HepG2 (cell line): Measurements from ENCODE around the gene CEP250. TPM values are rescaled to one million over a fixed set of nuclear protein-coding genes. Genes with fewer than 3 reads are reported as not detected.

Experiments used
- ARNT2 ChIP-seq: sonication (generic); formaldehyde crosslinking; IDR thresholded peaks from 2 replicates; pipeline ENCODE4 v1.8.0; 2022; ENCODE audit warnings: mild to moderate bottlenecking, low read depth, missing genetic modification reagents, moderate library complexity
- CENPBD1 ChIP-seq: sonication (generic); formaldehyde crosslinking; IDR thresholded peaks from 2 replicates; pipeline ENCODE4 v1.8.0; 2022; ENCODE audit warnings: missing genetic modification reagents, low read depth, mild to moderate bottlenecking, borderline replicate concordance
- DNMT1 ChIP-seq: sonication (generic); formaldehyde crosslinking; IDR thresholded peaks from 2 replicates; pipeline ENCODE4 v1.5.1; 2020; ENCODE audit warnings: mild to moderate bottlenecking, missing genetic modification reagents
- GABPB1 ChIP-seq: IDR thresholded peaks from 2 replicates; pipeline ENCODE4 v1.6.1; 2016; ENCODE audit warnings: mild to moderate bottlenecking, missing genetic modification reagents, moderate library complexity, missing compliant biosample characterization
- HNRNPH1 ChIP-seq: fragments of 200-400 bp; formaldehyde crosslinking; optimal IDR thresholded peaks from 2 replicates; pipeline ENCODE3; 2017; ENCODE audit warnings: mild to moderate bottlenecking, low read depth, low read length
- MAFK ChIP-seq, 2 experiments: IDR thresholded peaks in 1 of 2; conservative IDR thresholded peaks in 1 of 2; 2 replicates each; pipeline ENCODE4 v1.6.1; 2011; ENCODE audit warnings: improper control_type of control experiment in 2 of 2, low read length in 2 of 2
- NCOA2 ChIP-seq: sonication (generic); formaldehyde crosslinking; IDR thresholded peaks from 2 replicates; pipeline ENCODE4 v1.8.0; 2022; ENCODE audit warnings: inconsistent platforms
- NCOA5 ChIP-seq: sonication (generic); formaldehyde crosslinking; IDR thresholded peaks from 2 replicates; pipeline ENCODE4 v1.4.0; 2020; ENCODE audit warnings: missing genetic modification reagents
- RFXANK ChIP-seq: IDR thresholded peaks from 2 replicates; pipeline ENCODE4 v1.6.1; 2016
- SMAD9 ChIP-seq: sonication (generic); formaldehyde crosslinking; IDR thresholded peaks from 2 replicates; pipeline ENCODE4 v1.5.1; 2020; ENCODE audit warnings: mild to moderate bottlenecking, missing genetic modification reagents
- THAP9 ChIP-seq: sonication (generic); formaldehyde crosslinking; IDR thresholded peaks from 2 replicates; pipeline ENCODE4; 2020; ENCODE audit warnings: missing genetic modification reagents, mild to moderate bottlenecking, borderline replicate concordance
- WIZ ChIP-seq: sonication (generic); formaldehyde crosslinking; IDR thresholded peaks from 2 replicates; pipeline ENCODE4 v1.5.1; 2020; ENCODE audit warnings: mild to moderate bottlenecking, missing genetic modification reagents
- XBP1 ChIP-seq: sonication (generic); formaldehyde crosslinking; IDR thresholded peaks from 2 replicates; pipeline ENCODE4 v1.5.0; 2020; ENCODE audit warnings: missing genetic modification reagents
- YEATS4 ChIP-seq: sonication (generic); formaldehyde crosslinking; IDR thresholded peaks from 2 replicates; pipeline ENCODE4 v1.4.0; 2020; ENCODE audit warnings: missing genetic modification reagents, borderline replicate concordance
- ZNF230 ChIP-seq: sonication (generic); formaldehyde crosslinking; IDR thresholded peaks from 2 replicates; pipeline ENCODE4 v1.4.0; 2020; ENCODE audit warnings: mild to moderate bottlenecking, missing genetic modification reagents
- ZNF282 ChIP-seq: fragments of 450-650 bp; IDR thresholded peaks from 2 replicates; pipeline ENCODE4 v1.6.1; 2018; ENCODE audit not compliant: partially characterized antibody
- ZNF629 ChIP-seq: sonication (generic); formaldehyde crosslinking; conservative IDR thresholded peaks from 2 replicates; pipeline ENCODE4 v1.5.0; 2020; ENCODE audit warnings: missing genetic modification reagents
- ZNF737 ChIP-seq: sonication (generic); formaldehyde crosslinking; IDR thresholded peaks from 2 replicates; pipeline ENCODE4 v1.5.0; 2020; ENCODE audit warnings: missing genetic modification reagents, mild to moderate bottlenecking, borderline replicate concordance
- polyA plus RNA-seq, 8 experiments: library from polyadenylated mRNA; depleted of rRNA in 3 of 8; stranded (reverse) in 7 of 8; unstranded in 1 of 8; fragments of >200 nt; fragmentation: Illumina TruSeq in 4 of 8; extraction: Trizol in 4 of 8; gene quantifications; 2 replicates each; pipeline versions ENCODE4 v1.2.1 to v1.2.3, GENCODE V29; 2011 to 2016; ENCODE audit warnings: low read depth in 4 of 8, missing spikeins in 1 of 8, mixed read lengths in 1 of 8; ENCODE audit not compliant: insufficient read depth in 1 of 8
- total RNA-seq, 5 experiments: library from RNA; depleted of rRNA; stranded (reverse); fragments of >200 nt; fragmentation: Illumina TruSeq; extraction: Trizol; gene quantifications; 2 replicates each; pipeline ENCODE4 v1.2.3, GENCODE V29; 2016; ENCODE audit warnings: low read depth in 1 of 5
- TF ChIP-seq, protein P1 (sequence below): sonication (generic); formaldehyde crosslinking; IDR thresholded peaks from 2 replicates; pipeline ENCODE4 v1.5.1; 2020; ENCODE audit warnings: missing genetic modification reagents, mild to moderate bottlenecking, borderline replicate concordance
- TF ChIP-seq, protein P2 (sequence below): sonication (generic); formaldehyde crosslinking; IDR thresholded peaks from 2 replicates; pipeline ENCODE4 v1.4.0; 2020; ENCODE audit warnings: mild to moderate bottlenecking, missing genetic modification reagents

The CEP250 gene
- total and polyA plus RNA-seq, 2 of the 13 experiments (the other 11 are each of a cell fraction or from before 2014, with no cell fraction given): 28.8 to 55.3 TPM

GRCh38 chr20:35454881-35455609 is at the start of gene CEP250 (continued):
- TF ChIP-seq NCOA2 (CRISPR knock-in tag) (peak; percentile 52; the same call in 1 of the 2 replicates), MAFK (conservative IDR thresholded peaks at IDR 0.05 in 1 of 2, IDR thresholded peaks at IDR 0.05 in 1 of 2; ENCODE audit: low read length in 2 of 2) (no peak), ARNT2 (peak; percentile 49), HNRNPH1 (no peak), WIZ (CRISPR knock-in tag) (peak; percentile 57; the same call in 1 of the 2 replicates), ZNF737 (peak; percentile 93), ZNF282 (no peak), THAP9 (CRISPR knock-in tag) (peak; percentile 69), SMAD9 (no peak; the same call in 1 of the 2 replicates), ZNF629 (CRISPR knock-in tag) (no peak), NCOA5 (CRISPR knock-in tag) (peak; percentile 41; the same call in 1 of the 2 replicates), XBP1 (CRISPR knock-in tag) (no peak), ZNF230 (CRISPR knock-in tag) (peak; percentile 87), RFXANK (CRISPR knock-in tag) (no peak), CENPBD1 (no peak; the same call in 1 of the 2 replicates), DNMT1 (no peak), YEATS4 (CRISPR knock-in tag) (peak; percentile 75; the same call in 1 of the 2 replicates), GABPB1 (CRISPR knock-in tag) (peak; percentile 83; the same call in 1 of the 2 replicates)
- TF ChIP-seq, protein P1, sequence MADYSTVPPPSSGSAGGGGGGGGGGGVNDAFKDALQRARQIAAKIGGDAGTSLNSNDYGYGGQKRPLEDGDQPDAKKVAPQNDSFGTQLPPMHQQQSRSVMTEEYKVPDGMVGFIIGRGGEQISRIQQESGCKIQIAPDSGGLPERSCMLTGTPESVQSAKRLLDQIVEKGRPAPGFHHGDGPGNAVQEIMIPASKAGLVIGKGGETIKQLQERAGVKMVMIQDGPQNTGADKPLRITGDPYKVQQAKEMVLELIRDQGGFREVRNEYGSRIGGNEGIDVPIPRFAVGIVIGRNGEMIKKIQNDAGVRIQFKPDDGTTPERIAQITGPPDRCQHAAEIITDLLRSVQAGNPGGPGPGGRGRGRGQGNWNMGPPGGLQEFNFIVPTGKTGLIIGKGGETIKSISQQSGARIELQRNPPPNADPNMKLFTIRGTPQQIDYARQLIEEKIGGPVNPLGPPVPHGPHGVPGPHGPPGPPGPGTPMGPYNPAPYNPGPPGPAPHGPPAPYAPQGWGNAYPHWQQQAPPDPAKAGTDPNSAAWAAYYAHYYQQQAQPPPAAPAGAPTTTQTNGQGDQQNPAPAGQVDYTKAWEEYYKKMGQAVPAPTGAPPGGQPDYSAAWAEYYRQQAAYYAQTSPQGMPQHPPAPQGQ: no peak
- TF ChIP-seq, protein P2, sequence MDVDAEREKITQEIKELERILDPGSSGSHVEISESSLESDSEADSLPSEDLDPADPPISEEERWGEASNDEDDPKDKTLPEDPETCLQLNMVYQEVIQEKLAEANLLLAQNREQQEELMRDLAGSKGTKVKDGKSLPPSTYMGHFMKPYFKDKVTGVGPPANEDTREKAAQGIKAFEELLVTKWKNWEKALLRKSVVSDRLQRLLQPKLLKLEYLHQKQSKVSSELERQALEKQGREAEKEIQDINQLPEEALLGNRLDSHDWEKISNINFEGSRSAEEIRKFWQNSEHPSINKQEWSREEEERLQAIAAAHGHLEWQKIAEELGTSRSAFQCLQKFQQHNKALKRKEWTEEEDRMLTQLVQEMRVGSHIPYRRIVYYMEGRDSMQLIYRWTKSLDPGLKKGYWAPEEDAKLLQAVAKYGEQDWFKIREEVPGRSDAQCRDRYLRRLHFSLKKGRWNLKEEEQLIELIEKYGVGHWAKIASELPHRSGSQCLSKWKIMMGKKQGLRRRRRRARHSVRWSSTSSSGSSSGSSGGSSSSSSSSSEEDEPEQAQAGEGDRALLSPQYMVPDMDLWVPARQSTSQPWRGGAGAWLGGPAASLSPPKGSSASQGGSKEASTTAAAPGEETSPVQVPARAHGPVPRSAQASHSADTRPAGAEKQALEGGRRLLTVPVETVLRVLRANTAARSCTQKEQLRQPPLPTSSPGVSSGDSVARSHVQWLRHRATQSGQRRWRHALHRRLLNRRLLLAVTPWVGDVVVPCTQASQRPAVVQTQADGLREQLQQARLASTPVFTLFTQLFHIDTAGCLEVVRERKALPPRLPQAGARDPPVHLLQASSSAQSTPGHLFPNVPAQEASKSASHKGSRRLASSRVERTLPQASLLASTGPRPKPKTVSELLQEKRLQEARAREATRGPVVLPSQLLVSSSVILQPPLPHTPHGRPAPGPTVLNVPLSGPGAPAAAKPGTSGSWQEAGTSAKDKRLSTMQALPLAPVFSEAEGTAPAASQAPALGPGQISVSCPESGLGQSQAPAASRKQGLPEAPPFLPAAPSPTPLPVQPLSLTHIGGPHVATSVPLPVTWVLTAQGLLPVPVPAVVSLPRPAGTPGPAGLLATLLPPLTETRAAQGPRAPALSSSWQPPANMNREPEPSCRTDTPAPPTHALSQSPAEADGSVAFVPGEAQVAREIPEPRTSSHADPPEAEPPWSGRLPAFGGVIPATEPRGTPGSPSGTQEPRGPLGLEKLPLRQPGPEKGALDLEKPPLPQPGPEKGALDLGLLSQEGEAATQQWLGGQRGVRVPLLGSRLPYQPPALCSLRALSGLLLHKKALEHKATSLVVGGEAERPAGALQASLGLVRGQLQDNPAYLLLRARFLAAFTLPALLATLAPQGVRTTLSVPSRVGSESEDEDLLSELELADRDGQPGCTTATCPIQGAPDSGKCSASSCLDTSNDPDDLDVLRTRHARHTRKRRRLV (CRISPR knock-in tag): peak; percentile 89
